NB4 (cell line): ENCODE results near the gene THAP7.

ENCODE experiments used
- CTCF ChIP-seq: IDR thresholded peaks from one replicate; pipeline ENCODE4 v1.5.1; 2012; ENCODE audit warnings: low read depth, low read length
- MAX ChIP-seq: IDR thresholded peaks from 2 replicates; pipeline ENCODE4 v1.6.1; 2011; ENCODE audit warnings: low read depth, low read length
- MYC ChIP-seq: IDR thresholded peaks from 2 replicates; pipeline ENCODE4 v1.6.1; 2011; ENCODE audit warnings: low read depth, low read length
- POLR2A ChIP-seq: IDR thresholded peaks from 2 replicates; pipeline ENCODE4 v1.6.1; 2011; ENCODE audit warnings: mild to moderate bottlenecking; ENCODE audit not compliant: insufficient read length; ENCODE audit errors: extremely low read depth

GRCh38 chr22:21014726-21015465, 13.0 kb upstream of the THAP7 start, which contains the start of gene P2RX6:
- TF ChIP-seq POLR2A: no peak
- no peak for TF ChIP-seq CTCF
- no peak for TF ChIP-seq MAX
- no peak for TF ChIP-seq MYC
